Breast epithelium (tissue), 4 donors: ENCODE data around the gene CCBE1. TPM values are rescaled to one million over a fixed set of nuclear protein-coding genes. Genes with fewer than 3 reads are reported as not detected.
"Not testable (repeated sequence)": the region's sequence is repeated elsewhere in the genome, so short reads cannot be mapped to it uniquely, and the experiment has no call there.

Experiments
- DNase-seq, 2 donors: peaks; one replicate each; pipeline ENCODE4 v3.0.0-alpha.2; 2019; ENCODE audit warnings: low spot score in 2 of 2
- H3K27ac ChIP-seq, 2 donors: fragments of 200-600 bp; sonication (generic) in 1 of 2; one replicate each; pipeline ENCODE4 v1.5.1; 2016 to 2019; ENCODE audit warnings: mild to moderate bottlenecking in 1 of 2
- H3K27me3 ChIP-seq, 2 donors: fragments of 200-600 bp; sonication (generic) in 1 of 2; one replicate each; pipeline versions ENCODE4 v1.5.1 to v1.6.0; 2017 to 2019; ENCODE audit warnings: control low read depth in 1 of 2, mild to moderate bottlenecking in 1 of 2
- H3K36me3 ChIP-seq: fragments of 200-600 bp; one replicate; pipeline ENCODE4 v1.5.1; 2019
- H3K4me1 ChIP-seq, 2 donors: fragments of 200-600 bp; sonication (generic); one replicate each; pipeline ENCODE4 v1.5.1; 2016 to 2019; ENCODE audit warnings: control low read depth in 1 of 2
- H3K4me3 ChIP-seq, 3 donors: fragments of 200-600 bp; sonication (generic); 1 replicate in 2 of 3; 2 replicates in 1 of 3; pipeline ENCODE4 v1.5.1; 2016 to 2019; ENCODE audit warnings: mild to moderate bottlenecking in 3 of 3, moderate library complexity in 2 of 3
- H3K9me3 ChIP-seq, 2 donors: fragments of 200-600 bp; sonication (generic) in 1 of 2; one replicate each; pipeline ENCODE4 v1.5.1; 2016 to 2019; ENCODE audit warnings: control low read depth in 1 of 2
- POLR2A ChIP-seq: fragments of 450-650 bp; IDR thresholded peaks from one replicate; pipeline ENCODE4 v1.6.1; 2016; ENCODE audit warnings: antibody characterized with exemption, mild to moderate bottlenecking, moderate library complexity
- POLR2AphosphoS5 ChIP-seq, 3 donors: sonication (generic); formaldehyde crosslinking; IDR thresholded peaks; one replicate each; pipeline ENCODE4 v1.6.1; 2017; ENCODE audit warnings: antibody characterized with exemption in 3 of 3
- intact Hi-C: fragments of 100-400 bp; cut with DNase I; formaldehyde crosslinking; loops from one replicate; pipeline ENCODE4 v1.15.1; 2023; ENCODE audit warnings: low total_unique reads
- total RNA-seq, 3 donors: library from RNA; depleted of rRNA; stranded (reverse); fragments of >200 nt; gene quantifications; one replicate each; pipeline ENCODE4 v1.1.0, GENCODE V29; 2016
- TF ChIP-seq, protein P1 (sequence below), 3 donors: fragments of 450-650 bp; IDR thresholded peaks; one replicate each; pipeline ENCODE4 v1.5.1; 2016 to 2017; ENCODE audit warnings: antibody characterized with exemption in 3 of 3, mild to moderate bottlenecking in 3 of 3, moderate library complexity in 3 of 3

CCBE1 gene
- total RNA-seq, 3 donors from 2014 or later: 3.5 to 4.9 (median 4.0) TPM

DNA sequence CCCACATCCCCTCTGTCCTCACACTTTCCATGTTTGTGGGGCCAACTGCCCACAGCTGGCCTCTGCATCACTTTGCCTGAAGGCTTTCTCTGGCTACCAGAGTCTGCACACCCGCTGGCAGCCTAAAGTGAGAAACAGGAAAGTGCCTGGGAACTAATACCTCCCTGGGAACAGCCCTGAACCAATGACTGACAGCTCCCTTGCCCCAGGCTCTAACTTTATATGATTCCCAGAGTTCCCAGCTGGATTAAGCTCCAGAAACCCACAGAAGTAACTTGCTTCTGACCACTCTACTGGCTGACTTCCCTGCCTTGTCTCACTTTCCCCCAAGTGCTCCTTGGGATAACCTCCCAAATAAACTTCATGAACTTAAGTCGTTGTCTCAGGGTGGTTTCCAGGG lies 178.5 kb downstream of the CCBE1 start:
- Histone ChIP-seq H3K27ac (no peak overlapping the region), H3K4me3 (no peak overlapping the region), H3K4me1 (no peaks in the 10 kb centered on the region), H3K9me3 (no peaks in the 10 kb centered on the region), H3K27me3 (no peaks in the 10 kb centered on the region), H3K36me3 (no peaks in the 10 kb centered on the region)
- DNase-seq: no peak
- intact Hi-C loops: no loop called here
- TF ChIP-seq POLR2A (no peak), POLR2AphosphoS5 (IDR thresholded peaks at IDR 0.05) (no peak)
- TF ChIP-seq, protein P1, sequence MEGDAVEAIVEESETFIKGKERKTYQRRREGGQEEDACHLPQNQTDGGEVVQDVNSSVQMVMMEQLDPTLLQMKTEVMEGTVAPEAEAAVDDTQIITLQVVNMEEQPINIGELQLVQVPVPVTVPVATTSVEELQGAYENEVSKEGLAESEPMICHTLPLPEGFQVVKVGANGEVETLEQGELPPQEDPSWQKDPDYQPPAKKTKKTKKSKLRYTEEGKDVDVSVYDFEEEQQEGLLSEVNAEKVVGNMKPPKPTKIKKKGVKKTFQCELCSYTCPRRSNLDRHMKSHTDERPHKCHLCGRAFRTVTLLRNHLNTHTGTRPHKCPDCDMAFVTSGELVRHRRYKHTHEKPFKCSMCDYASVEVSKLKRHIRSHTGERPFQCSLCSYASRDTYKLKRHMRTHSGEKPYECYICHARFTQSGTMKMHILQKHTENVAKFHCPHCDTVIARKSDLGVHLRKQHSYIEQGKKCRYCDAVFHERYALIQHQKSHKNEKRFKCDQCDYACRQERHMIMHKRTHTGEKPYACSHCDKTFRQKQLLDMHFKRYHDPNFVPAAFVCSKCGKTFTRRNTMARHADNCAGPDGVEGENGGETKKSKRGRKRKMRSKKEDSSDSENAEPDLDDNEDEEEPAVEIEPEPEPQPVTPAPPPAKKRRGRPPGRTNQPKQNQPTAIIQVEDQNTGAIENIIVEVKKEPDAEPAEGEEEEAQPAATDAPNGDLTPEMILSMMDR (IDR thresholded peaks at IDR 0.05): no peak

DNA sequence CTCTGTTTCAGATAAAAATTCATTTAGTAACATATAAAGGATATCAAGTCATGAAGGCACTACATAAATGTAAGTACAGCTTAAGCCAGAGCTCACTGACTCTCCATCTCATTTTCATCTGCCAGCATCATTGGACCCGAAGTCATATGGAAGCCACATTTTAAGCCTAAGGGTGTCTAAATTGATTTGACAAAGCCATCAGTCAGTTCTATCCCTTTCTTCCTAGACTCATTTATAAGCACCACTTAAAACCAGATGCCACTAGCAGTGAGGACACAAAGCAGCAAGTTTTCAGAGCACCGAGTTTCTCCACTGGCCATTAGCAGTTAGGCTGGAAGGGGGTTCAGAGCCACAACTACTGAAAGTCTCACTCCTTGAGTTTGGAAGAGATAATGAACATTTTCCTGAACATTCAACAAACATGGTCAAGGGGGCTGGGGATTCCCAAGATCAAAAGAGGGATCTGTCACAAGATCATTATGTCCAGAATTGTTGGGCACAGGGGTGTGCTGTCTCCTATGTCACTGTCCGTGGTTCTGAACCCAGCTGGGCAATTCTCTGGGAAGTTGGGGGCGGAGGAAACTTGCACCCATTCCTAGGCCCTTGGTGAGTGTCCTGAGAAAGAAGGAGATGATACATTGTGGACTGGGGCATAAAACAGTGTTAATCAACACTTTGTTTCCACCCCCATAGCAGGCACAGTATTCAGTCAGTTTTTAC lies 179.6 kb downstream of the CCBE1 start:
- DNase-seq: no peak
- Histone ChIP-seq H3K9me3 (no peaks in the 10 kb centered on the region), H3K4me1 (no peaks in the 10 kb centered on the region), H3K27me3 (no peaks in the 10 kb centered on the region), H3K27ac (no peak overlapping the region), H3K4me3 (no peak overlapping the region), H3K36me3 (no peaks in the 10 kb centered on the region)
- no peak for TF ChIP-seq POLR2AphosphoS5 (IDR thresholded peaks at IDR 0.05)
- intact Hi-C loops: no loop called here

DNA sequence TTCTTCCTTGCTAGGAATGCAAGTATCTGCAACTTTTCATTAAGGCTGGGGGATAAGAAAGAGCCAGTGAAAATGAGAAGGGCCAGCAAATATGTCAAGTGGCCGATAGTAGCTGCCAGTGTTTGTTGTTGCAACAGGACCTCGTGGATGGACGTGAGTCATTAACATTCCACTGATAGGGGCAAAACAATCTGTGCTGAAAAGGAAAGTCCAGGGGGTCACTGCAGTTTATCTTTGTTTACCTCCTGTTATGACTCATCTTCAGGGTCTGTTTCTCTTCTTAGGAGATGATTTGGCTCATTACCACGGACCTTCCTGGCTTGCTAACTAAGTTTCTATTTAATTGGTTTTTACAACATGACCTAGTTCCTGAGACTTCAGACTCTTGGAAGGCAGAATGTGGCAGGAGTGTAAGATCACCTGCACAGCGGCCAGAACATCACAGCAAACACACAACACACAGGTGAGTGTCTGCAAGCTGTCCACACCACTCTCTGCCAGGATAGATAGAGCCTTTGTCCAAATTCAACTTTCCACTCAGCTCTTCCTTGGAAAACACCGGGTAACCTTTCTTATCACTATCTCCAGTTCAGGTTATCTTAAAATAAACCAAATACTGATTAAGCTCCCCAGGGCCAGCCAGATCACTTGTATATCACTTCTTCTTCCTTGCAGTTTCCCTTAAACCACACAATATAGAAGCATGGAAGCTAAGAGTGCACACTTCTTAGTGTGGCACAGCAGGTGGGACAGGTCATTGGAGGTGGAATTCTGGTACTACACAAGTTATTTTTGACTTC lies 180.7 kb downstream of the CCBE1 start:
- H3K36me3 ChIP-seq: no peaks in the 10 kb centered on the region
- no peaks in the 10 kb centered on the region for H3K27me3 ChIP-seq
- H3K27ac ChIP-seq: peak overlapping the region in 1 of 2 donors; percentile 48
- no peaks in the 10 kb centered on the region for H3K9me3 ChIP-seq
- intact Hi-C loops: no loop called here
- H3K4me1 ChIP-seq: no peaks in the 10 kb centered on the region
- H3K4me3 ChIP-seq: no peak overlapping the region
- DNase-seq: no peak
- peak; percentile 18 to 91 (median 37) for TF ChIP-seq POLR2AphosphoS5 (IDR thresholded peaks at IDR 0.05)
- TF ChIP-seq, protein P1 (IDR thresholded peaks at IDR 0.05): no peak

DNA sequence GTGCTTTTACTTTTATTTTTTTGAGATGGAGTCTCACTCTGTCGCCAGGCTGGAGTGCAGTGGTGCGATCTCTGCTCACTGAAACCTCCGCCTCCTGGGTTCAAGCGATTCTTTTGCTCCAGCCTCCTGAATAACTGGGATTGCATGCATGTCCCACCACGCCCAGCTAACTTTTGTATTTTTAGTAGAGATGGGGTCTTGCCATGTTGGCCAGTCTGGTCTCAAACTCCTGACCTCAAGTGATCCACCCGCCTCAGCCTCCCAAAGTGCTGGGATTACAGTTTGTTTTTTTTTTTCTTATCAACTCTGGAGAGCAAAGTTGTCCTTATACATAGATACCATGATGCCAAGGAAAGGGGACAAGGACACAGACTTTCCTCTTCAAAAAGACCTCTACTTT lies 181.3 kb downstream of the CCBE1 start:
- H3K27me3 ChIP-seq, H3K9me3 ChIP-seq, H3K4me1 ChIP-seq, H3K36me3 ChIP-seq, H3K27ac ChIP-seq, H3K4me3 ChIP-seq, DNase-seq, intact Hi-C loops: not testable (repeated sequence)

DNA sequence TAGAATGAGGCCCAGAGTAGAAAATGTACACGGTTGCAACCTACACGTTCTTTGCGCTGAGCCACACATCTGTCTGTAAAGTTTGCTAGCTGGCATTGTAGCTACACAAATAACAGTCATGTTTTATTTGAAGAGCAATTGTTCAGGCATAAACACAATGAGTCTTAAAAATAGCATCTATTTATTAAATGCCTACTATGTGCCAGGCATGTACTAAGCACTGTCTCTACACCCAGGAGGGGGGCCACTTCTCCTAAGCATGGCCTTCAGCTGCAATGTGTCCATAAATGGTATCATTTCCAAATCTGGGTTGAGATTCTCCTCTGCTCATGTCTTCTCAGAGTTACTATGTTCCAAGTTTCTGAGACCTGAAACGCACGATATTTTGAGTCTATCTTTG lies 182.1 kb downstream of the CCBE1 start:
- Histone ChIP-seq H3K9me3 (no peaks in the 10 kb centered on the region), H3K27me3 (no peaks in the 10 kb centered on the region), H3K36me3 (no peaks in the 10 kb centered on the region), H3K4me1 (no peaks in the 10 kb centered on the region), H3K27ac (peak overlapping the region in 1 of 2 donors; percentile 32), H3K4me3 (no peak overlapping the region)
- no peak for DNase-seq
- TF ChIP-seq POLR2AphosphoS5 (IDR thresholded peaks at IDR 0.05): no peak
- TF ChIP-seq, protein P1 (IDR thresholded peaks at IDR 0.05): no peak
- TF ChIP-seq POLR2A: no peak
- intact Hi-C loops: no loop called here

DNA sequence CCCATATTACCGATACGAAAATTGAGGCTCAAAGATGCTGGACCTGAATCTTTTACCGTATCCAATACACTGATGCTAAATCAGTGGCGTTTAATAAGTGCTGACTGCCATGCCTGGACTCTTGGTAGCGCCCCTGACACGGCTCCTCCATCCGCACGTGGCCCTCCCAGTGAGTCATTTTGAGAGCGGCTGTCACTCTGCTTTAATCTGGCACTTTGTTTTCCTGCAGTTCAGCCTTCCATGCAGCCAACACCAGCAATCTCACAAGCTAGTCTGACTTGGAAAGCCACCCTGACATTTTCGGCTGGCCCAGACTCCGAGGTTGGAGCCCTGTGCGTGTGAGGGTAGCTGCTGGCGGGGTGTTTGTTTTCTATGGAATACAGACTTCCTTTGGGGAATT lies 183.0 kb downstream of the CCBE1 start:
- H3K27me3 ChIP-seq: no peaks in the 10 kb centered on the region
- intact Hi-C loops: no loop called here

More for the DNA sequence above, 183.0 kb downstream of the CCBE1 start:
- DNase-seq: no peak
- TF ChIP-seq, protein P1 (IDR thresholded peaks at IDR 0.05): no peak
- peak in 2 of 3 donors; percentile 27 to 47 for TF ChIP-seq POLR2AphosphoS5 (IDR thresholded peaks at IDR 0.05)
- no peak overlapping the region for H3K27ac ChIP-seq
- H3K4me3 ChIP-seq: no peak overlapping the region
- no peaks in the 10 kb centered on the region for H3K4me1 ChIP-seq
- no peaks in the 10 kb centered on the region for H3K36me3 ChIP-seq
- no peaks in the 10 kb centered on the region for H3K9me3 ChIP-seq
